ENCODE results near the gene ZMYND8. TPM values are rescaled to one million over a fixed set of nuclear protein-coding genes. Genes with fewer than 3 reads are reported as not detected.

ZMYND8 gene
- polyA plus RNA-seq, 1 donor from 2014 or later, result 16.8 TPM

DNA sequence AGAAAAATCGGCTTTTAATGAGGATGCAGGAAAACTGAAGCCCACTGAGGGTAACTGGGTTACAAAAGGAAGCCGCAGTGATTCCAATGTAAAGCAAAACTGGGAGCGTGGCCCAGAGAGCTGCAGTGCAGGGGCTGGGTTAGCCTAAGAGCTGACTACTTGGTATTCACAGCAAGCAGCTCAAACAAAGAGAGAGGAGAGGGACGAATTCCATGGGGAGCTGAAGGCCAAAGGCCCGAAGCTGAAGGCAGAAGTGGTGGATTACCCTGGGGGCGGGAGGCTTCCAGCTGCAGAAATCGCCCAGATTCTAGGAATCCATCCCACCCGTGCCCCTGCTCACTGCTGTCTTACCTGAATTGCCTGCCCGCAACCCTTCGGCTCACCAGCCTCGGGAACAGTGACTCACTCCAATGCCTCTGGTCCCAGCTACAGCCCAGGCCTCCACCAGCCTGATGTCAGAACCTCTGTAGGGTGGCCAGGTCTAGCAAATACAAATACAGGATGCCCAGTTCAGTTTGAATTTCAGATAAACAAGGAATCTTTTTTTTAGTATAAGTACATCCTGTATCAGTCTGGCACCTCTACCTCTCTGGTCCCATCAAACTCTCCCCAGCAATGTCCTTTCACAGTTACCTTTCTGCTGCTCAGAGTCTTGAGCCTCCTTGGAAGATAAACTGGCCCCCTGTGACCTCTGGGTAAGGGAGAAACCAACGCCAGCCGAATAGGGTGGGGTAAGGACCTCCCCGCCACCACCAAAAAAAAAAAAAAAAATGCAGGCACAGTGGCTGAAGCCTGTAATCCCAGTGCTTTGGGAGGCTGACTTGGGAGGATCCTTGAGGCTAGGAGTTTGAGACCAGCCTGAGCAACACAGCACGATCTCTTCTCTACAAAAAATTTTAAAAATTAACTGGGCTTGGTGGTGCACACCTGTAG lies 14.6 kb upstream of the ZMYND8 start:
- Histone ChIP-seq H3K27ac (ENCODE audit: low read length) (no peak overlapping the region), H2AFZ (ENCODE audit: low read depth, low read length) (no peak overlapping the region)
- TF ChIP-seq, protein P1, sequence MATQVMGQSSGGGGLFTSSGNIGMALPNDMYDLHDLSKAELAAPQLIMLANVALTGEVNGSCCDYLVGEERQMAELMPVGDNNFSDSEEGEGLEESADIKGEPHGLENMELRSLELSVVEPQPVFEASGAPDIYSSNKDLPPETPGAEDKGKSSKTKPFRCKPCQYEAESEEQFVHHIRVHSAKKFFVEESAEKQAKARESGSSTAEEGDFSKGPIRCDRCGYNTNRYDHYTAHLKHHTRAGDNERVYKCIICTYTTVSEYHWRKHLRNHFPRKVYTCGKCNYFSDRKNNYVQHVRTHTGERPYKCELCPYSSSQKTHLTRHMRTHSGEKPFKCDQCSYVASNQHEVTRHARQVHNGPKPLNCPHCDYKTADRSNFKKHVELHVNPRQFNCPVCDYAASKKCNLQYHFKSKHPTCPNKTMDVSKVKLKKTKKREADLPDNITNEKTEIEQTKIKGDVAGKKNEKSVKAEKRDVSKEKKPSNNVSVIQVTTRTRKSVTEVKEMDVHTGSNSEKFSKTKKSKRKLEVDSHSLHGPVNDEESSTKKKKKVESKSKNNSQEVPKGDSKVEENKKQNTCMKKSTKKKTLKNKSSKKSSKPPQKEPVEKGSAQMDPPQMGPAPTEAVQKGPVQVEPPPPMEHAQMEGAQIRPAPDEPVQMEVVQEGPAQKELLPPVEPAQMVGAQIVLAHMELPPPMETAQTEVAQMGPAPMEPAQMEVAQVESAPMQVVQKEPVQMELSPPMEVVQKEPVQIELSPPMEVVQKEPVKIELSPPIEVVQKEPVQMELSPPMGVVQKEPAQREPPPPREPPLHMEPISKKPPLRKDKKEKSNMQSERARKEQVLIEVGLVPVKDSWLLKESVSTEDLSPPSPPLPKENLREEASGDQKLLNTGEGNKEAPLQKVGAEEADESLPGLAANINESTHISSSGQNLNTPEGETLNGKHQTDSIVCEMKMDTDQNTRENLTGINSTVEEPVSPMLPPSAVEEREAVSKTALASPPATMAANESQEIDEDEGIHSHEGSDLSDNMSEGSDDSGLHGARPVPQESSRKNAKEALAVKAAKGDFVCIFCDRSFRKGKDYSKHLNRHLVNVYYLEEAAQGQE (IDR thresholded peaks at IDR 0.05; ENCODE audit: borderline replicate concordance), result no peak
- TF ChIP-seq, protein P2, sequence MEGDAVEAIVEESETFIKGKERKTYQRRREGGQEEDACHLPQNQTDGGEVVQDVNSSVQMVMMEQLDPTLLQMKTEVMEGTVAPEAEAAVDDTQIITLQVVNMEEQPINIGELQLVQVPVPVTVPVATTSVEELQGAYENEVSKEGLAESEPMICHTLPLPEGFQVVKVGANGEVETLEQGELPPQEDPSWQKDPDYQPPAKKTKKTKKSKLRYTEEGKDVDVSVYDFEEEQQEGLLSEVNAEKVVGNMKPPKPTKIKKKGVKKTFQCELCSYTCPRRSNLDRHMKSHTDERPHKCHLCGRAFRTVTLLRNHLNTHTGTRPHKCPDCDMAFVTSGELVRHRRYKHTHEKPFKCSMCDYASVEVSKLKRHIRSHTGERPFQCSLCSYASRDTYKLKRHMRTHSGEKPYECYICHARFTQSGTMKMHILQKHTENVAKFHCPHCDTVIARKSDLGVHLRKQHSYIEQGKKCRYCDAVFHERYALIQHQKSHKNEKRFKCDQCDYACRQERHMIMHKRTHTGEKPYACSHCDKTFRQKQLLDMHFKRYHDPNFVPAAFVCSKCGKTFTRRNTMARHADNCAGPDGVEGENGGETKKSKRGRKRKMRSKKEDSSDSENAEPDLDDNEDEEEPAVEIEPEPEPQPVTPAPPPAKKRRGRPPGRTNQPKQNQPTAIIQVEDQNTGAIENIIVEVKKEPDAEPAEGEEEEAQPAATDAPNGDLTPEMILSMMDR (IDR thresholded peaks at IDR 0.05; ENCODE audit: poor library complexity, severe bottlenecking), result no peak
- TF ChIP-seq TAF1 (IDR thresholded peaks at IDR 0.05; ENCODE audit: low read depth) (no peak), MXI1 (conservative IDR thresholded peaks at IDR 0.05; ENCODE audit: poor library complexity, severe bottlenecking) (no peak), EZH2 (IDR thresholded peaks at IDR 0.05; ENCODE audit: borderline replicate concordance, insufficient read depth, low read length, poor library complexity, severe bottlenecking) (no peak), EP300 (conservative IDR thresholded peaks at IDR 0.05; ENCODE audit: poor library complexity, severe bottlenecking) (no peak), RAD21 (conservative IDR thresholded peaks at IDR 0.05) (no peak), POLR2AphosphoS5 (IDR thresholded peaks at IDR 0.05) (no peak), SMC3 (conservative IDR thresholded peaks at IDR 0.05; ENCODE audit: poor library complexity) (no peak)

DNA sequence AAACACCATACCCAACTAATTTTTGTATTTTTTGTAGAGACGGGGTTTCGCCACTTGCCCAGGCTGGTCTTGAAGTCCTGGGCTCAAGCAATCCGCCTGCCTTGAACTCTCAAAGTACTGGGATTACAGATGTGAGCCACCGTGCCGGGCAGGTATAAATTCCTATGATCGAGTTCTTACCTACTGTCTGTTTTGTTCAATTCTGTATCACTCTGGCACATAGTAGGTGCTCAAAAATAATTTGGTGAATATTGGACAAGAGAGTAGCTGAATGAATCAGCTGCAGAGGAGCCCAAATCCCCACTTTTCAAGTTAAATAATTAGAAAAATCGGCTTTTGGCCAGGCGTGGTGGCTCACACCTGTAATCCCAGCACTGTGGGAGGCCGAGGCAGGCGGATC lies 13.7 kb upstream of the ZMYND8 start:
- no peak overlapping the region for H3K27ac ChIP-seq (ENCODE audit: low read length)
- no peaks in the 10 kb centered on the region for H4K20me1 ChIP-seq (ENCODE audit: insufficient read depth)
- H3F3A ChIP-seq (ENCODE audit: insufficient read depth, low read length, poor library complexity, severe bottlenecking), result no peaks in the 10 kb centered on the region
- TF ChIP-seq MXI1 (conservative IDR thresholded peaks at IDR 0.05; ENCODE audit: poor library complexity, severe bottlenecking), result no peak
- TF ChIP-seq, protein P1 (IDR thresholded peaks at IDR 0.05; ENCODE audit: borderline replicate concordance), result no peak
- TF ChIP-seq EP300 (conservative IDR thresholded peaks at IDR 0.05; ENCODE audit: poor library complexity, severe bottlenecking), result no peak
- TF ChIP-seq, protein P2 (IDR thresholded peaks at IDR 0.05; ENCODE audit: poor library complexity, severe bottlenecking), result no peak
- TF ChIP-seq SMC3 (conservative IDR thresholded peaks at IDR 0.05; ENCODE audit: poor library complexity), result no peak
- TF ChIP-seq TAF1 (IDR thresholded peaks at IDR 0.05; ENCODE audit: low read depth), result no peak
- TF ChIP-seq RAD21 (conservative IDR thresholded peaks at IDR 0.05), result no peak
- no peak for TF ChIP-seq EZH2 (IDR thresholded peaks at IDR 0.05; ENCODE audit: borderline replicate concordance, insufficient read depth, low read length, poor library complexity, severe bottlenecking)
- no peak for TF ChIP-seq POLR2AphosphoS5 (IDR thresholded peaks at IDR 0.05)
- no peak overlapping the region for H3K4me2 ChIP-seq (ENCODE audit: low read length)
- no peaks in the 10 kb centered on the region for H3K9me3 ChIP-seq (ENCODE audit: low read length)
- H3K9me2 ChIP-seq (ENCODE audit: insufficient read depth, low read length), result no peaks in the 10 kb centered on the region
- no peaks in the 10 kb centered on the region for H3K79me2 ChIP-seq (replicated peaks; ENCODE audit: insufficient read depth, low read length)
- H3K27me3 ChIP-seq (ENCODE audit: insufficient read depth, low read depth, low read length), result no peaks in the 10 kb centered on the region
- H3K36me3 ChIP-seq (ENCODE audit: insufficient read depth, low read length), result no peaks in the 10 kb centered on the region
- H3K9ac ChIP-seq (ENCODE audit: low read length), result no peak overlapping the region
- no peak overlapping the region for H2AFZ ChIP-seq (ENCODE audit: low read depth, low read length)
- no peak overlapping the region for H3K4me3 ChIP-seq (ENCODE audit: low read length)

More for the DNA sequence above, 14.6 kb upstream of the ZMYND8 start:
- Histone ChIP-seq H3K9me3 (ENCODE audit: low read length) (no peaks in the 10 kb centered on the region), H3K9me2 (ENCODE audit: insufficient read depth, low read length) (no peaks in the 10 kb centered on the region), H3K9ac (ENCODE audit: low read length) (no peak overlapping the region), H3K27me3 (ENCODE audit: insufficient read depth, low read depth, low read length) (no peaks in the 10 kb centered on the region), H3K4me2 (ENCODE audit: low read length) (no peak overlapping the region), H4K20me1 (ENCODE audit: insufficient read depth) (no peaks in the 10 kb centered on the region), H3F3A (ENCODE audit: insufficient read depth, low read length, poor library complexity, severe bottlenecking) (no peaks in the 10 kb centered on the region), H3K36me3 (ENCODE audit: insufficient read depth, low read length) (no peaks in the 10 kb centered on the region), H3K4me3 (ENCODE audit: low read length) (no peak overlapping the region), H3K79me2 (replicated peaks; ENCODE audit: insufficient read depth, low read length) (no peaks in the 10 kb centered on the region)
